AG08395 (cell line): ENCODE measurements around the gene GRB2.
A peak's percentile ranks its signal among the peaks of the same experiment; 100 is the strongest.
"Not testable (repeated sequence)": the region's sequence is repeated elsewhere in the genome, so short reads cannot be mapped to it uniquely, and the experiment has no call there.

ENCODE experiments used
- DNase-seq: peaks from one replicate; pipeline ENCODE4 v3.0.0; 2012; ENCODE audit warnings: mixed read lengths, low spot score

Gene GRB2

GRCh38 chr17:75350706-75351105, 54.8 kb downstream of the GRB2 start:
- DNase-seq, result no peak

DNA sequence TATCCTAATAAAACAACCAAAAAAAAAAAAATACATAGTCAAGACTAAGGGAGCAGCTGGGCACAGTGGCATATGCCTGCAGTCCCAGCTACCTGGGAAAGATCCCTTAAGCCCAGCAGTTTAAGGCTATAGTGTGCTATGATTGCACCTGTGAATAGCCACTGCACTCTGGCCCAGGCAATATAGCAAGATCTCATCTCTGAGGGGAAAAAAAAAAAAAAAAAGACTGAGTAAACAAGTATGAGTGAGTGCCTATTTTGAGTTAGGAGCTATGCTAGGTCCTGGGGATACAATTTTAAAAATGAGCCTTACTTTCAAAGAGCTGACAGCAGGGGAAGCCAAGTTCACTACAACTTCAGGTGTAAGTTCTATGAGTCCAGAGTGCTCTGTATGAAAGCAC, 55.4 kb downstream of the GRB2 start:
- DNase-seq, result no peak

GRCh38 chr17:75349589-75349988, 55.9 kb downstream of the GRB2 start:
- no peak for DNase-seq

DNA sequence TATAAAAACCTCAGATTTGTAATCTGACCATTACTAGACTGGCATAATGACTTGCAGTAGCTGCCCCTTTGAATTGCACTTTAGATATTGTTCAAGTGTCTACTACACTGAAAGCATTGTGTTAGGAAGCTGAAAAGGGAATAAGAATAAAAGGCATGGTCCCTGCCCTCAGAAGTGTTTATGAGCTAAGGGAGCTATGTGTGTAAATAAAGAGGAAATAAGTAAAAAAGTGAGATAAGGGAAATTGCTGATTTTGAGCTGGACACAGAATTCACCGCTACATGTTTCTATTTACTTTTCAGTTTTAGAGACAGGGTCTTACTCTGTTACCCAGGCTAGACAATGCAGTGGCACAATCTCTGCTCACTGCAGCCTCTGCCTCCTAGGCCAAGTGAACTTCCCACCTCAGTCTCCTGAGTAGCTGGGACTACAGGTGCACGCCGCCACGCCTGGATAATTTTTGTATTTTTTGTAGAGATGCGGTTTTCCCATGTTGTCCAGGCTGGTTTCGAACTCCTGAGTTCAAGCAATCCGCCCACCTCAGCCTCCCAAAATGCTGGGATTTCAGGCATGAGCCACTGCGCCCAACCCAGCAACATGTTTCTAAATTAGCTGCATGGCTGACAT, 57.0 kb downstream of the GRB2 start:
- no peak for DNase-seq

- peak; percentile 19 for DNase-seq
Measured at GRCh38 chr17:75346906-75347305, 58.6 kb downstream of the GRB2 start.

DNA sequence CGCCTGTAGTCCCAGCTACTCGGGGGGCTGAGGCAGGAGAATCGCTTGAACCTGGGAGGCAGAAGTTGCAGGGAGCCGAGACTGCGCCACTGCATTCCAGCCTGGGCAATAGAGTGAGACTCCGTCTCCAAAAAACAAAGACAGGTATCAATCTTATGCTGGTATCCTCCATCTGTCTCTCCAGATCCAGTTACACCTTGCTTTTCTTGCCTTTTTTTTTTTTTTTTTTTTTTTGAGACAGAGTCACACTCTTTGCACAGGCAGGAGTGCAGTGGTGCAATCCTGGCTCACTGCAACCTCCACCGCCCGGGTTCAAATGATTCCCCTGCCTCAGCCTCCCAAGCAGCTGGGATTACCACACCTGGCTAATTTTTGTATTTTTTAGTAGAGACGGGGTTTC, 59.1 kb downstream of the GRB2 start:
- not testable (repeated sequence) for DNase-seq

DNA sequence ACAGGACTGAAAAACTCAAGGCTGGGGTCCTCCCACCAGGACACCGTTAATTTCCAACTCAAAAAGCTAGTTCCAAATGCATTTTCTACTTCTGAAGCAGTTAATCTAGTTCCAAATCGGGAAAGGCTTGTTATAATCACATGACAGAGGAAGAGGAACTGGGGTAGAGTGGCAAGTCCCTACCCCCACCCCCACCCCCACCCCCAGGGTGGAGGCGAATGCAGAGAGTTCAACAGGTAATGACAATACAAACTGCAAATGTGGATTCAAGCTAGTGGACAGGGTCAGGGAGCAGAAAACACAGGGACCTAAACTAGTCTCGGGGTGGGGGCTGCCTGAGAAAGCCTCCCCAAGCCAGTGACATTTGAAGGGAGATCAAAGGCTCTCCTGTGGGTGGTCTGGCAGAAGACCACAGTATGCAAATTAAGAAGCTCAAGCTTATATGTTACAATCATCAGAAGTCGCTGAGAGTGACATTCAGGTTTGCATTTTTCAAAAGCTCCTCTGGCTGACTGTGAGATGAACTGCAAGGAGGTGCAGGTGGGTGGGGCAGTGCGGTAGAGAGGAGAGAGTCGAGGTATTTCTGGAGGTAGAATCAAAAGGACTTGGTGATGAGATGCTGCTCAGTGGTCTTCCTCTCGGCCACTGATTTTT, 59.8 kb downstream of the GRB2 start:
- no peak for DNase-seq

DNA sequence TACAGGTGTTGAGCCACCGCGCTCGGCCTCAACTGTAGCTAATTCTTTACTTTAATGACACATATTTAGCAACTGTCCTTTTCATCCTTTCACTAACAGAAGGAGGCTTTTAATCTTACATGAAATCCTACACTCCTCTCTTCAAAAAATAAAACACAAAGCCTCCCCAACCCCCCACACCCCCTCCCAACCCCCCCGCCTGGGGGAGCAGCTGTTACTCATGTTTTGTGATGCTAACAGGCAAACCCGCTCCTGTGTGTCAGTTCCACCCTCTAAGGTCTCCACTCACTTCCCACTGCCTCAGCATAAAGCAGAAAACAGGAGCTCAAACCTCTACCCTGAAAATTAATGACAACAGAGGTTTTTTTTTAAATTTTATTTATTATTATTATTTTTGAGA, 60.8 kb downstream of the GRB2 start:
- no peak for DNase-seq

DNA sequence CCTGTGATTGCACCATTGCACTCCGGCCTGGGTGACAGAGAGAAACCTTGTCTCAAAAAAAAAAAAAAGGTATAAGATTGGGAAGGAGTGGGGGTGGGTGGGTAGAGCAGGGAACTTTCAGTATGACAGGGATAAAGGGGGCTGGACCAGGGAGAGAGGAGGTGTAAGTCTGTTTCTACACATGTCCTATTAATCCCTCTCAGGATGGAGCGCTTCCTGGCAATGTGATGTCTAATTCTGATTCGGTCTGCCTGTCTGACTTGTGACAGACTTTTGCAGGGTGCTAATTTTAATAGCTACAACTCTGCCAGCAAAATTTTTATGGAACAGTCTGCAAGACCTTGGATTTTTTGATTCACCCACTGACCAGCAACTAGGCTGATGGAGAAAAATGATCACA, 62.5 kb downstream of the GRB2 start:
- DNase-seq, result no peak

- no peak for DNase-seq
Measured at GRCh38 chr17:75341784-75342486, 63.5 kb downstream of the GRB2 start.

GRCh38 chr17:75340631-75341030, 64.8 kb downstream of the GRB2 start:
- peak; percentile 43 for DNase-seq

GRCh38 chr17:75339971-75340370, 65.5 kb downstream of the GRB2 start:
- DNase-seq, result no peak

- DNase-seq, result peak; percentile 36
Measured at GRCh38 chr17:75338335-75338734, 67.1 kb downstream of the GRB2 start.

DNA sequence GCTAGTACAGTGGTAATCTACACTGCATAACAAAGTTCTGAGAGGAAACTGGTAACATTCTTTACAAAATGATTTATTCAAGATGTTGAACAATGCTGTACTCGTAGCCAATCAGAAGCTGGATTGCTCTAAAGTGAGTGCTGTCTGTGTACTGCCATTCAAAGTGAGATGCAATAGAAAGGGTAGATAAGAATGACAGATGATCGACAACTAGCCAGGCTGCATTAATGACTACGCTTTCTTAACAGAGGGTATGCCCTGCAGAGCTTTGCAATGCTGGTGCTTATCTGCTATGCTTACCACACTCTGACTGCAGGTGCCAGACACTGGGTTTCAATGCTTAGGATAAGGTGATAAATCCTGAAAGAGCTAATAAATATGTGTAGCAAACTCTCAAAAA, 70.2 kb downstream of the GRB2 start:
- no peak for DNase-seq

- DNase-seq, result no peak
Measured at GRCh38 chr17:75334723-75335122, 70.8 kb downstream of the GRB2 start.

- DNase-seq, result no peak
Measured at GRCh38 chr17:75331671-75332070, 73.8 kb downstream of the GRB2 start.

DNA sequence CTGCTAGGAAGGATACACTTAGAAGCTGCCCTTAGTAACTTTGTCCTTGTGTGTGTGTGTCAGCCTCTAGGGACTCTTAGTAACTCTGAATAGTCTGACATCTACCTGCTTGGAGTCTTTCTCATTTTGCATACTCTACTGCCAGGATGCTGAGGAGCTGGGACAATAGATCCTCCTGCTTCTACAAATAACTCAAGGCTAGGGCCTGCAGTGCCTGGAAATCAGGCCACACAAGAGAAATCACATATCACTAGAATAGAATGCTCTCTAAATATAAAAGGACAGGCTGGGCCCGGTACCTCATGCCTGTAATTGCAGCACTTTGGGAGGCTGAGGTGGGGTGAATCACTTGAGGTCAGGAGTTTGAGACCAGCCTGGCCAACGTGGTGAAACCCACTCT, 77.7 kb downstream of the GRB2 start:
- DNase-seq, result no peak

DNA sequence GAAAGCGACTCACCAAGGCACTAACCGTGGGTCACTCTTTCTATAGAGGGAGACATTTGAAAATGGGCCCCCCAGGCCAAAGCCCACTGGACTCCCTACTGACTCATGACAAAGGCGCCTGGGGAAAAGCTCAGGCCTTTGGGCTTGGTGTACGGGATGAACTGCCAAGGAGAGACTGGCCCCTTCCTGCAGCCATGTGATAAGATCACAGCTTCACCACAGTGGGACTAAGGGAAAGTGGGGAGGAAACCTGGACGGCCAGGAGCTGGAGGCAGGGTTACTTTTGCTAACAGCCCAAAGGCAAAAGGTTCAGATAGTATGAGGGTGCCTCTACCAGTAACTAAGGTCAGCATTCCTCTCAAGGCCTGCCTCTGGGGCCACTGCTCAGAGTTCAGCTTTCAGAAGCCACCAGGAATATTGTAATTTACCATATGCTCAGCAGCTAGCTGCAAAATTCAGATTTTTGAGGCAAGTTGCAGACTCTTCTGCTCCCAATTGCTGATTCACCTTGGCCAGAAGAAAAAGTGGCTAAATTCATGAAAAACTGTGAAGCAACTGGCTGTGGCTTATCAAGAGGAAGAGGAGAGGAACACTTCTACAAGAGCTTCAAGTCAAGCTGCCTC, 79.1 kb downstream of the GRB2 start:
- no peak for DNase-seq

DNA sequence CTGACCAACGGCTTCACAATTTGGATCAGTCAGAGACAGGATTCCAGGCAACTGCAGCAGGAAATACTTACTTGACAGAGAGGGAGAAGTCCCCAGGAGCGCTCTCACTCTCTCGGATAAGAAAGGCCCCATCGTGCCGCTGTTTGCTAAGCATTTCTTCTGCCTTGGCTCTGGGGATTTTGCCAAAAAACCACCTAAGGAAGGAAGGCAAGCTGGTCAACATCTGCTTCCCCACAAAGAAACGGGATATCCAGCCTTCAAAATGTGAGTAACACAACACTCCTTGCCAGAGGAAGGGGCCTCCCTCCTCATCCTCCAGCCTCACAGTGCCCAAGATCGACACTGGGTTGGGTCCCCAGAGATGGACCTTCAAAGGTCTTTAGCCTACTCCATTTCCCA, 79.7 kb downstream of the GRB2 start:
- no peak for DNase-seq

- no peak for DNase-seq
Measured at GRCh38 chr17:75325348-75325747, 80.1 kb downstream of the GRB2 start.

- no peak for DNase-seq
Measured at GRCh38 chr17:75321506-75321905, 84.0 kb downstream of the GRB2 start.

- DNase-seq, result peak; percentile 82
Measured at GRCh38 chr17:75319904-75320691, 85.4 kb downstream of the GRB2 start.
